ENCODE data around the gene KCNIP2. TPM values are rescaled to one million over a fixed set of nuclear protein-coding genes. Genes with fewer than 3 reads are reported as not detected.

KCNIP2 gene
- total RNA-seq, 1 donor from 2014 or later, result 0.18 TPM

GRCh38 chr10:101856626-101857025, 13.0 kb upstream of the KCNIP2 start:
- no peak for DNase-seq (ENCODE audit: extremely low read depth, low read depth, low spot score)

GRCh38 chr10:101851411-101852116, 8.0 kb upstream of the KCNIP2 start:
- DNase-seq (ENCODE audit: extremely low read depth, low read depth, low spot score), result no peak

- DNase-seq (ENCODE audit: extremely low read depth, low read depth, low spot score), result no peak
These were observed 7.1 kb upstream of the KCNIP2 start for GRCh38 chr10:101850749-101851148.

GRCh38 chr10:101848894-101849351, 5.3 kb upstream of the KCNIP2 start:
- no peak for DNase-seq (ENCODE audit: extremely low read depth, low read depth, low spot score)

- no peak for DNase-seq (ENCODE audit: extremely low read depth, low read depth, low spot score)
These were observed 4.8 kb upstream of the KCNIP2 start for GRCh38 chr10:101848408-101848807.

- DNase-seq (ENCODE audit: extremely low read depth, low read depth, low spot score), result no peak
These were observed 2.3 kb upstream of the KCNIP2 start for GRCh38 chr10:101845893-101846292.

GRCh38 chr10:101841826-101842225, 1.8 kb downstream of the KCNIP2 start:
- DNase-seq (ENCODE audit: extremely low read depth, low read depth, low spot score), result no peak

- DNase-seq (ENCODE audit: extremely low read depth, low read depth, low spot score), result no peak
These were observed 2.7 kb downstream of the KCNIP2 start for GRCh38 chr10:101840741-101841453.

- no peak for DNase-seq (ENCODE audit: extremely low read depth, low read depth, low spot score)
These were observed 3.4 kb downstream of the KCNIP2 start for GRCh38 chr10:101840102-101840684.

- no peak for DNase-seq (ENCODE audit: extremely low read depth, low read depth, low spot score)
These were observed 4.1 kb downstream of the KCNIP2 start for GRCh38 chr10:101839416-101840063.

GRCh38 chr10:101839002-101839401, 4.6 kb downstream of the KCNIP2 start:
- no peak for DNase-seq (ENCODE audit: extremely low read depth, low read depth, low spot score)

- no peak for DNase-seq (ENCODE audit: extremely low read depth, low read depth, low spot score)
These were observed 5.1 kb downstream of the KCNIP2 start for GRCh38 chr10:101838416-101838970.

- no peak for DNase-seq (ENCODE audit: extremely low read depth, low read depth, low spot score)
These were observed 5.9 kb downstream of the KCNIP2 start for GRCh38 chr10:101837748-101838147.

- no peak for DNase-seq (ENCODE audit: extremely low read depth, low read depth, low spot score)
These were observed 8.2 kb downstream of the KCNIP2 start for GRCh38 chr10:101835362-101835761.

- no peak for DNase-seq (ENCODE audit: extremely low read depth, low read depth, low spot score)
These were observed 9.3 kb downstream of the KCNIP2 start for GRCh38 chr10:101834341-101834740.

- DNase-seq (ENCODE audit: extremely low read depth, low read depth, low spot score), result no peak
These were observed 10.1 kb downstream of the KCNIP2 start for GRCh38 chr10:101833466-101833865.

- no peak for DNase-seq (ENCODE audit: extremely low read depth, low read depth, low spot score)
These were observed 11.3 kb downstream of the KCNIP2 start for GRCh38 chr10:101832325-101832771.

- DNase-seq (ENCODE audit: extremely low read depth, low read depth, low spot score), result no peak
These were observed 12.3 kb downstream of the KCNIP2 start for GRCh38 chr10:101831169-101831811.

- no peak for DNase-seq (ENCODE audit: extremely low read depth, low read depth, low spot score)
These were observed 13.1 kb downstream of the KCNIP2 start for GRCh38 chr10:101830322-101831168.
